ENCODE results near the gene ABI2.
"Not testable (repeated sequence)": the region's sequence is repeated elsewhere in the genome, so short reads cannot be mapped to it uniquely, and the experiment has no call there.

Gene ABI2

DNA sequence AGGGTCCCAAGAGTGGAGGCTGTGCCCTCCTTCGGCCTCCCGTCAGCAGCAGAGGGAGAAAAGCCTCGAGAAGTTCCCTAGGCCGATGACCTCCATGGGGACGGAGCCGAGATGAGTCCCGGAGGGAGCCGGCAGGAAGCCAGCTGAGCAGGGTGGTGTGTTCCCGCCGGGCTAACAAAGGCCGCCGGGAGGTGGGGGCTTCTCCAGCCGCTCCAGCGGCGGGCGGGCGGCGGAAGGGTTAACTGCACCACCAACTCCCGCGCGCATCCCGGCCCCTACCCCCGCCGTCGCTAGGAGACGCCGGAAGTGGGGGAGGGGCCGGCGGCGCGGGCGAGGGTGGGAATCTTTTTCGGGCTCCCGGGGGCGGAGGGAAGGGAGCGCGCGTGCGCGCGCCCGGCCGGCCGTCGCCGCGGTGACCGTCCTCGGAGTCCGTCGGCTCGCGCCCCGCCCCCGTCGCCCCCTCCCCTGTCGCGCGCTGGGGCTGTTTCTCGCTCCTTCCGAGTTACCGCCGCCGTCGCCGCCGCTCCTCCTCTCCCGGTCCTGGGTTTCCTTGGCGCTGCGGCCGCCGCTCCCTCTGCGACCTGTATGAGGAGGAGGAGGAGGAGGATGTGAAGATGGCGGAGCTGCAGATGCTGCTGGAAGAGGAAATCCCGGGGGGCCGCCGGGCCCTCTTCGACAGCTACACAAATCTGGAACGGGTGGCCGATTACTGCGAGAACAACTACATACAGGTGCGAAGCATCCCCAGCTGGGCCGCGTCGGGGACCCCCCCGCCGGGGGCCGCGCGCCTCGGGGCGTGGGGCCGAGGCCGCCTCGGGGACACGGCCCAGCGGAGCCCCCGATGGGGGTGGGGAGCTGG is at the start of gene ABI2:
Gene ABI2, plus strand, starts transcription at position 494 of the 859 bp plus-strand sequence. Its CDS starts 121 bp downstream, at position 615.
- peak; percentile 56 for DNase-seq

DNA sequence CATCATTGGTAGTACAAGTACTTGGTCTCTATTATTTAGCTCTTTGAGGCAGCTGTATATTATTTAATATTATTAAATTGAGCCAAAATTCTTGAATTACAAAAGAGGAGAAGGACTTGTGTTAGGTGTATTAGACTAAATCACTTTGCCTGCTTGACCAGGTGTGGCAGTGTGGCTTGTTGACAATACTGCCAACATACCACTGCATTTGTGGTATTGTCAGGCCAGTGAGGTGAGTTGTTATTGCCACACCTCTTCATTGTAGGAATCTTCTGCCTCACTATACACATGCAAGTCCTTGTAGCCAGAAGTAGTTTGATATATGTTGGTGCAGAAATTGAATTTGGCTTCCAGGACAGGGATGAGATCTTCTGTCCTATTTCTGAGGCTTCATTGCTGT is 48.9 kb upstream of the ABI2 start:
- DNase-seq = no peak

DNA sequence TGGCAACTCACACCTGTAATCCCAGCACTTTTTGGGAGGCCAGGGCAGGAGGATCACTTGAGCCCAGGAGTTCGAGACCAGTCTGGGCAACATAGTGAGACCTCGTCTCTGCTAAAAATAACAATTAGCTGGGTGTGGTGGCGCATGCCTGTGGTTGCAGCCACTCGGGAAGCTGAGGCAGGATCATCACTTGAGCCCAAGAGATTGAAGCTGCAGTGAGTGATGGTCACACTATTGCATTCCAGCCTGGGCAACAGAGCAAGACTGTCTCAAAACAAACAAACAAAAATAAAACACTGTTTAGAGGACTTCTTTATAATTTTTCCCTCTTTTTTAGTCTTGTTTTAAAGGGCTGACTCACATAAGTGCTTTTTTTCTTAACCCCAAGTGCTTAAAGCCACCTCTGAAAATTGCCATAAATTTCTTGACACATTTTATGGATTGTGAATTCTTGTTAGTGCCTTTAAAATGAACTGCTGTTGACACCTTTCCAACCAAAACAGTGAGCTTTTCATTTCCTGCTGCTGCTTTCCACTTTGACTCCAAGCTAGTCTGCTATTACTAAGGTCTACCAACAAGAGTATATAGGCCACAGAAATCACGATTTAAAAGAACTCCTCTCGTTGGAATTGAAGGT is 47.6 kb upstream of the ABI2 start:
- no peak for DNase-seq

DNA sequence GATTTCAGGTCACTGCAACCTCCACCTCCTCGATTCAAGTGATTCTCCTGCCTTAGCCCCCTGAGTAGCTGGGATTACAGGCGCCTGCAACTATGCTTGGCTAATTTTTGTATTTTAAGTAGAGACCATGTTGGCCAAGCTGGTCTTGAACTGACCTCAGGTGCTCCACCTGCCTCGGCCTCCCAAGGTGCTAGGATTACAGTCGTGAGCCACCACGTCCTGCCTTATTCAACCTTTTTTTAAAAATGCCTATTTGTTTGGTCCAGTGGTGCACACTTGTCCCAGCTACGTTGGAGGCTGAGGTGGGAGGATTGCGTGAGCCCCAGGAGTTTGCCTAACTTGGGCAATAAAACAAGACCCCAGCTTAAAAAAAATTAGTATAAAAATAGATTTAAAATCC is 46.1 kb upstream of the ABI2 start:
- no peak for DNase-seq

DNA sequence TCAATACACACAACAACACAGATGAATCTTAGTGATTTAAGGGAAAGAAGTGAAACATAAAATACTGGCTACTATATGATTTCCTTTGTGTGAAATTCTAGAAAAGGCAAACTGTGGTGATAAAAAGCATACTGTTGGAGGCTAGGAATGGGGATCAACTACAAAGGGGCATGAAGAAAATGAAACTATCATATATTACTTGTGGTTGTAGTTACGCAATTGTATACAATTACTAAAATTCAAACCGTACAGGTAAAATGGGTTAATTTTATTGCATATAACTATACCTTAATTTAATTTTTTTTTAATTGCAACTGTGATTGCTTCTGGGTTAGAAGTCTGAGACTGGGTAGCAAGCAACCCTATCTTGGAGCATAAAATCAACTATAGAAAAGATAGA is 41.7 kb upstream of the ABI2 start:
- no peak for DNase-seq

DNA sequence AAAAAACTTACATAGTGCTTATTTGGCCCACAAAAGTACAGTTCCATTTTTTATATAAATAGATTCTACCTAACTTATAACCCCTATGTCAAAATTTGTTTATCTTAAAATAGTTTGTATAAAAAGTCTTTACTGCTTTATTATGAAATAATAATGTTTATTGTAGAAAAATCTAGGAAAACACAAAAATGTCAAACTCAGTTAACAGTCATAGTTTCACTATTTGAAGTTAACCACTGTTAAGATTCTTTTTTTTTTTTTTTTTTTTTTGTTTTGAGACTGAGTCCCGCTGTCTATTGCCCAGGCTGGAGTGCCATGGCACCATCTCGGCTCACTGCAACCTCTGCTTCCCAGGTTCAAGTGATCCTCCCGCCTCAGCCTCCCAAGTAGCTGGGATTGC is 26.5 kb upstream of the ABI2 start:
- no peak for DNase-seq

DNA sequence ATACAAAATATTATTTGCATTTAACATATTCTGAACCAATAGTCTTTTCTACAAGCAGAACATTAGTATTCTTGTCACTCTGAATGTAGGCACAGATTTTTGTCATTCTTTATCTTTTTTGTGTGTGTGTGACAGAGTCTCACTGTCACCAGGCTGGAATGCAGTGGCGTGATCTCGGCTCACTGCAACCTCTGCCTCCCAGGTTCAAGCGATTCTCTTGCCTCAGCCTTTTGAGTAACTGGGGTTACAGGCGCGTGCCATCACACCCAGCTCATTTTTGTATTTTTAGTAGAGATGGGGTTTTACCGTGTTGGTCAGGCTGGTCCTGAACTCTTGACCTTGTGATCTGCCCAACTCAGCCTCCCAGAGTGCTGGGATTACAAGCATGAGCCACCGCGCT is 25.6 kb upstream of the ABI2 start:
- DNase-seq = not testable (repeated sequence)

DNA sequence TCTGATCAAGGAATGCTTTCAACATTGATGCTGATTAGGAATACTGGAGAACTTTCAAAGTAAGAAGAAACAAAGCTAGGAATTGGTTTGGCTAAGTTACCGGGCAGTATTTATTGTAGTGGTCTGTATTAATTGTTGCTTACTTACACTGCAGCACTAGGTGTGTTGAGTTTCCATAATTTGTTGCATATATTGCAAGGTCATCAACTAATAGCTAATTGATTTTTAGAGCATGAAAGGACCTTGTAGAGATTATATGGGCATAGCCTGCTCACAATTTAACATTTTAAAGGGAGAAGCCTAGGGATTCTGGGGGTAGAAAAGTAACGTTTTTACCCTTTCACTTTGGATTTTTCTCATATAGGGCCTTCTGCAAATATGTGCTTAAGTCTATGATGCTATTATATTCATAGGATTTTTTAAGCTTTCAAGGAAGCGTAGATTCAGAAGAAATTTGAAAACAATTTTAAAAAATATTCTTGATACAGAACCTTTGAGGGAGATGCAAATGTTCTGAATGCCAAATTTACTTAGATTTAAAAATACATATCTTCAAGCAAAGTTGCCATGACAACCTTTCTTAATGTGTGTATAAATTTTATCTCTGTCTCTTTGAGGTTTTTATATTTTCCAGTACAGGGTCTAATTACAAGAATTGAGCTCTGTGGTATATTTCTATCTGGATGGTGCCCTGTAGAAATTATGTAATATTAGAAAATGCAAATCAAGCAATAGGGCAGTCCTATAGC is 17.3 kb upstream of the ABI2 start:
- no peak for DNase-seq

DNA sequence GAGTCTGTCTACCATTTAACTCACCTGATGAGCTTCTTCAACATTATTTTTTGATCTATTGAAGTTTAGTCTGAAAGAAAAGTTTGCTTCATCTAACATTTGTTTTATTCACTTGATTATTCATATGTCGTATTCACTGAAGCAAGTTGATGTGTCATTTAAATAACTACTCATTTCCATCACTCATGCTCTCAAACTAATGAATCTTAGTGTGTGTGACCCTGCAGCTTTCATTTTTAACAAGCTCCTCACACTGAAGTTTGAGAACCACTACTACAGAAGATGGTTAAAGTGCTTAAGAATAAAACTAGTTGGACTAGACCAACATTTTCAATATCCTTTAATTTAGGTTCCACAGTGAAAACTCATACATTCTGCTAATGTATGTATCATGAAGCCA is 1.8 kb upstream of the ABI2 start:
- no peak for DNase-seq

DNA sequence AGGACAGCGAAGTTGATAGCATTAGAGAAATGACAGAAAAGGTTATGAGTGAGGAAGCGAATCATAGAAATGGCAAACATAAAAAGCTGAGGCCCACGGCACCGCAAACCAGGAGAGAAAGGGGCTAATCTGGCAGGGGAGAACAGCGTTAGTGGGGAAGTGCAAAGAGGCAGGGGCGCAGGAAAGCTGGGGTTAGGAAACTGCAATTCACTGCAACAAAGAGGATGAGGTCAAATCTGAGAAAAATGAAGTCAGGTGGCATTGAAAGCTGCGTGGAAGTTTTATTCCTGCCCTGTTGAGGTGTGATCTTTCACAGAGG is 653 bp upstream of the ABI2 start:
- DNase-seq = no peak

DNA sequence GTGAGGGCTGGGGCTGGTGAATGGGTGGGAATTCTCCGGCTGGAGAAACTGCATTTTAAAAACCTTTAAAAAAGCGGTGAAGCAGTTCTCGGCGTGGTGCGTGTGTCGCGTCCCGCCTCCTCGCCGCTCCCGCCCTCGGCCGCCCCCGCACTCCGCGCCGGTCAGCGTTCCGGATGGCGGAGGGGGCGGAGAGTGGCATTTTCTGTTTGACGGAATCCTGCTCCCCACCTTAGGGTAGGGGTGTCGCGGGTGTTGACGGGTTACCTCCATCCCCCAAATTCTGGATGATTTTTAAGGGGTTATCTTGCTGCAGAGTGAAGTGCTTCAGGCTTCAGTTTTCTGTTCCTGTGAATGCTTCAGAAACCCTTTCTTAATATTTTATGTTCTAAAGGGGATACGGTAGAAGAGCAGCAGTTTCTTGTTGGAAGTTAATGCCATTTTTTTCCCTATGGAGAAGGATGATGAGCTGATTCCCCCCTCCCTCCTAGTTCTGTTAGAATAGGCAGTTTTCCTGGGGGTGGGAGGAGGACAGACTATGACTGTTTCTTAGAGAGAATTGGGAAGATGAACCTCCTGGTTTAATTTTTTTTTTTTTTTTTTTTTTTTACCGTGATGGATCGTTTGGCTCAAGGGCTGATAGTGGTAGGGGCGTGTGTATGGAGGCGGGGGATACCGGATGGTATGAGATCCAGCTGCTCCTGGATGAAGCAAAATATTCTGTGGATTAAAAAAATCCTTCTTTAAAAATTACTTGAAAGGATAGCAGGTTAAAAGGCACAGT is 756 bp downstream of the ABI2 start:
- peak; percentile 39 for DNase-seq

DNA sequence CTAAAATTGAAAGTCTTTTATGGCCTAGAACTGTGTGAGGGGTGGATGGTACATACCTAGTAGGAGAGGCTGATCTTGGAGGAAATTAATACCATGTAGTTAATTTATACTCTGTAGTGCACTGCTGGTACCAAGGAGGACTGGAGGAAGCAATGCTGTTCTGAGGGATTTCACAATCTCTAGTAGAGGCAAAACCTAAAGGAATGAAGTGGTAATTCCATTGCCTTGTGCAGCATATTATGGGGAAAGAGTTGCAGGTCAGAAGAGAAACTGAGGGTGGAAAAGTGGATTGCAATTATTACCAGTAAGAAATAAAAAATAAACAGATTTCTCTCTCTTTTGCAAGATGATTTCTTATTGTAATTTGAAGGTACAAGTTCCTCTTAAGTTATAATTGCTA is 2.2 kb downstream of the ABI2 start:
- no peak for DNase-seq

DNA sequence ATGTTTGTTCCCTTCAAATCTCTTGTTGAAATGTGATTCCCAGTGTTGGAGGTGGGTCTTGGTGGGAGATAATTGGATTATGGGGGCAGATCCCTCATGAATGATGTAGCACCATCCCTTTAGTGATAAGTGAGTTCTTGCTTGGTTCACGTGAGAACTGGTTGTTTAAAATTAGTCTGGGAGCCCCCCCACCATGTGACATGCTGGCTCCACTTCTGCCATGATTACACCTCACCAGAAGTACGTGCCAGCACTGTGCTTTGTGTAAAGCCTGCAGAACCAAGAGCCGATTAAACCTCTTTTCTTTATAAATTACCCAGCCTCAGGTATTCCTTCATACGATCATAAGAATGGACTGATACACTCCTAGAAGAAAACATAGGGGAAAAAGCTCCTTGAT is 10.1 kb downstream of the ABI2 start:
- no peak for DNase-seq

DNA sequence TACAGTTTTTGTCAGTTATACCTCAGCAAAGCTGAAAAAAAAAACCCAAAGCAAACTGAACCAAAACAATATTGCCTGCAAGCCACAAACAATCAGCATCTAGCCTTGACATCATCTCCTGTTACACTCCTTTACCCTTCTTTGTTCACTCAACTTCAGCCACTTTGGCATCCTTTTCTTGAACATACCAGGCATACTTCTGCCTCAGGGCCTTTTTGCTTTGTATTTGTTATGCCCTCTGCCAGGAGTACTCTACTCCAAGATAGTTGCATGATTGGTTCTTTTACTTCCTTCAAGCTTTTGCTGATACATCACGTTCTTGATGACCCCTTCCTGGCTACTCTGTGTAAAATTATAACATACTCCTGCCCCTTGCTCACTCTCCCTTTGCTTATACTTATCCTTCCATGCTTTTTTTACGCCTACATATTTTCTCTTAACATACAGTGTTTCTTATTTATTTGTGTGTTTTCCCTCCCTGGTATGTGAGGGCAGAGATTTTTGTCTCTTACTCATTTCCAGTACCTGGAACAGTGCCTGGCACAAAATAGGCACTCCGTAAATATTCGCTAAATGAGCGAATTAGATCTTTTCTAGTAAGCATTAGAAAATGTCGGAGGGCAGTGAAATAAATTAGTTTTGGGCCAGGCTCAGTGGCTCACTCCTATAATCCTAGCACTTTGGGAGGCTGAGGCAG is 12.7 kb downstream of the ABI2 start:
- no peak for DNase-seq

DNA sequence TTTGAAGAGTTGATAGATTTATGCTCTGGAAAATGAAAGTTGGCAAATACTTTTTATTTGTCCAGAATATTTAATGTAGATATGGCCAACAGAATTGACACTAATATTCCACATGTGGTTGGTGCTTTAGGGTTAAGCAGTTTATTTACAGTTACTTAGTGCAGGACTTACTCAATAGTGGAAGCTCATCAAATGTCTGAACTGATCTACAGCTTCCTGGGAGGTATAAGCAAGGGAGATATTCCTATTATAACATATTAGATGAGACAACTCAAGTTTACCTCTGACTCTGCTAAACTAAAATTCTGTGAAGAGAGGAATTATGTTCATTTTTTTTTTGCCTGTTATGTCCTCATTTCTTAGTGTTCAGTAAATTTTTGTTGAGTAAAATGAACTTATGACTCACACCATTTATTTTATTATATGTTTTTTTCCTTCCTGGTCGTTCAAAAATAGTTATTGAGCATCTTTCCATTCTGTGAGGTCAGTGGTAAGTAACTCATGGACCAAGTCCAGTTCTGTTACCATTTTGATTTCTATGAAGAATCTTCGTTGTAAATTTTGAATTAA is 13.6 kb downstream of the ABI2 start:
- DNase-seq = no peak

DNA sequence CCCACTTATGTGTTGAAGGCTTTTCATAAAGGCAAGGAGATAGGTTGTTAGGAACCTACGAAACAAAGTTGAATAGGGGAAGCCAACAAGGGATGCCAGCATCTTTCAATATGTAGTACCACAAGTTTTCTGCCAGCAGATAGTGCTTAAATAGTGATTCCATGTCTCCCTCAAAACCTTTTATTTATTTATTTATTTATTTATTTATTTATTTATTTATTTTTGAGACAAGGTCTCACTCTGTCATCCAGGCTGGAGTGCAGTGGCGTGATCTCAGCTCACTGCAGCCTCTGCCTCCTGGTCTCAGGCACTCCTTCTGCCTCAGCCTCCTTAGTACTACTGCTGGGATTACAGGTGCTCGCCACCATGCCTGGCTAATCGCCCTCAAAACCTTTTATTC is 14.2 kb downstream of the ABI2 start:
- not testable (repeated sequence) for DNase-seq

DNA sequence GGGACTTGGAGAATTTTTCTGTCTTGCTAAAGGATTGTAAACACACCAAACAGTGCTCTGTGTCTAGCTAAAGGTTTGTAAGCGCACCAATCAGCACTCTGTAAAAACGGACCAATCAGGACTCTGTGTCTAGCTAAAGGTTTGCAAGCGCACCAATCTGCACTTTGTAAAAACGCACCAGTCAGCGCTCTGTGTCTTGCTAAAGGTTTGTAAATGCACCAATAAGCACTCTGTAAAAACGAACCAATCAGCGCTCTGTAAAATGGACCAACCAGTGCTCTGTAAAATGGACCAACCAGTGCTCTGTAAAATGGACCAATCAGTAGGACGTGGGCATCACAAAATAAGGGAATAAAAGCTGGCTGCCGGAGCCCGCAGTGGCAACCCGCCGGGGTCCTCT is 16.5 kb downstream of the ABI2 start:
- DNase-seq = no peak

DNA sequence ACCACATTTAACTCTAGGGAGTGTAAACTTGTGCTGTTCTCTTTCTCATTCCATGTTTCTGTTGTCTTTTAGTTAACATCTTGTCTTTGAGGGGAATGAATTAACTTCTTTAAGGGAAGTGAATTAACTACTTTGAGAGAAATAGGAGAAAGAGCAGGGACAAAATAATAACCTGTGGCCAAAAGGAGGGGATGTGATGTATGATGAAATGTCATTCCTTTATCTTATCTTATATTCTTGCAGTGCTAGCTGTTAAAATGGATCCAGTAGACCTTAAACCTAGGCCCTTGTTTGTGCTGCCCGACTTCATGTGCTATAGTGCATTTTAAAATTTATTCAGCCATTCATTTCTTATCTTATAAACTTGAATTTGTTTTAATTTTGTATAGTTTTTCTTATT is 18.4 kb downstream of the ABI2 start:
- no peak for DNase-seq

DNA sequence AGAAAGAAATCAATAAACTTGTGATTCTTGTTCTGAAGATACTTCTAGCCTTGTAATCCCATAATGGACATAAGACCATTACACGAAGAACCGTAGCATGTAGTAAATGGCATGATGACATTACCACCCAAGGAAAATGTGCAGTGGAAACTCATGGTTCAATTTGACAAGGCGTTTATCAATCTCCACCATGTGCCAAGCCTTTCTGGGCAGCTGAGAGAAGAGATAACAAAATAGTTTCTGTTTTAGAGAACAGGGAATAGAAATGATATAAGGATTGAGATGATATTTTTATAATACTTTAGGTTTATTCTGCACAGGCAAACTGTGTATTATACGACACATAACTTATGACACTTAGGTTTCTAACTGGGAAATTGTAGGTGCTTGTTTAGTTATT is 19.2 kb downstream of the ABI2 start:
- DNase-seq = no peak

DNA sequence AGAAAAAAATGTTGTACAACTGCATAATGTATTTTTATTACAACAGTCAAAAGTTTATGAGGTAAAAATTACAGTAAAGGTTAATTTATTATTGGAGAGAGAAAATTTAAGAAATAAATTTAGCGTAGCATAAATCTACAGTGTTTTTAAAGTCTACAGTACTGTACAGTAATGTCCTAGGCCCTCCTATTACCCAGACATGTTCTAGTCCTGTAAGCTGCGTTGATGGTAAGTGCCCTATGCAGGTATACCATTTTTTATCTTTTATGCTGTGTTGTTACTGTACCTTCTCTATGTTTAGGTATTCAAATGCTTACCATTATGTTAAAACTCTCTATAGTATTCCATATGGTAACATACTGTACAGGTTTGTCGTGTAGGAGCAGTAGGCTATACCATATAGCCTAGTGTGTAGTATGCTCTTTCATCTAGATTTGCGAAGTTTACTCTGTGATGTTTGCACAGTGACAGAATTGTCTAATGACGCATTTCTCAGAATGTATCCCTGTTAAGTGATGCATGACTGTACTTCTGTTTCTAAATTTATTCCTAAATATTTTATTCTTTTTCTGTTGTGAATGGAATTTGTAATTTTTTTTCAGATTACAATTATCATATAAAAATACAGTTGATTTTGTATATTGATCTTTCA is 24.5 kb downstream of the ABI2 start:
- DNase-seq = no peak

DNA sequence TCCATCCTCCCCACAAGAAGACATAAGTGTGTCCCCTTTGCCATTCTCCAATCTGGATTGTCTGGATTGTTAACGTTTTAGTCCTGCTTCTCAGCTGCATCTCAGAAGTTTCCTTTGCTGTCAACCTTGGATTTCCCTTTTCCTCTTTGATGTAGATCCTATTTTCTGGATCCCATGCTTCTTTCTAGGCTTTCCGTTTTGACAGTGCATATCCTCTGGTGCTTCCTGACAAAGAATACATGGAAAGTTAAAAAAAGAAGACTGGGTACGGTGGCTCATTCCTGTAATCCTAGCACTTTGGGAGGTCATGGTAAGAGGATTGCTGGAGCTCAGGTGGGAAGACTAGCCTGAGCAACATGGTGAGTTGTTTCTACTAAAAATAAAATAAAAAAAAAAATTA is 26.8 kb downstream of the ABI2 start:
- DNase-seq = no peak

DNA sequence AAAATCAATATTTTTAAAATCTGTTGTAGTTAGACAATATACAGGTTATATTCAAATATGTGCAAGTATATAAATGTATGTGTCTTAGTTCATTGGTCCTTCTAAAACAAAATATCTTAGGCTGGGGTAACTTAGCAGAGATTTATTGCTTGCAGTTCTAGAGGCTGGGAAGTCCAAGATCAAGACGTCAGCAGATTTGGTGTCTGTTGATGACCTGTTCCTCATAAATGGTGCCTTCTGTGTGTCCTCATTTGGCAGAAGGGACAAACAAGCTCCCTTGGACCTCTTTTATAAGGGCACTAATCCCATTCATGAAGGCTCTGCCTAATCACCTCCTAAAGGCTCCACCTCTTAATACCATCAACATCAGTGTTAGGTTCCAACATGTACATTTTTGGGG is 31.3 kb downstream of the ABI2 start:
- no peak for DNase-seq

Data from stimulated activated CD4-positive, alpha-beta T cell treated with anti-CD3 and anti-CD28 coated beads, Interleukin-1b, Interleukin-23, amount 100 ng/mL, for 48 hours (primary cell).